Measurements from ENCODE around the gene TPSB2.

The TPSB2 gene

DNA sequence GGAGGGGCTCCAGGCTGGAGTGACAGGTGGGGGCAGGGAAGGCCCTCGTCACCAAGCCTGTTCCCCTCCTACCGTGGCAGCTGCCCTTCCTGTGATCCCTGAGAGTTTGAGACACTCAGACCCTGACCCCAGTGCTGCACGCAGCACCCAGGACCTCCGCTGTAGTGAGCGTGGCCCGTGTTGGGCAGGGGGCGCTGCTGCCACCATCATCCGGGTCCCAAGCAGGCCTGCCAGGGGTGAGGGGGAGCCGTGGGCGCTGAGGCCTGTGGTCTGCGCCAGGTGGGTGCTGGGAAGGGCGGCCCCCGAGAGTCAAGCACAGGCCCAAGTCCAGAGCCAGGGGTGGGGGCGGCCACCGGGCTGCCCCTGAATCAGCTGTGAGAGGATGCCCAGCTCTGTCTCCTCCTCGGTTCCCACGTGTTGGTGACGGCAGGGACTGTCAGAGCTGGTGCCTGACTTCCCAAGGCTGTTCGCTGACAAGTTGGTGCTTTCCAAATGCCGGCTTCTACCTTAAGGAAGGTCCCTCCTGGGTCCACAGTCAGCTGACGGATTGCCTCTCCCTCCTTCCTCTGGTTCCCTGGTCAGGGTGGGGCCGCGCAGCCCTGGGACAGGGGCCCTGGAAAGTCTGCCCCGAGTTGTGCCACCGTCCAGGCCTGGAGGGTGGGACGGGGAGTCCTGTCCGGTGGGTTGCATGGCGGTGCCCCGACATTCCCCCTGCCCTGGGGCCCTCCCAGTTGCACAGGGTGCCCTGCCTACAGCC lies 36.0 kb downstream of the TPSB2 start:
- no peak for TF ChIP-seq GATA2 (IDR thresholded peaks at IDR 0.05; ENCODE audit: low read depth, low read length)
- TF ChIP-seq GATA3 (IDR thresholded peaks at IDR 0.05; ENCODE audit: low read depth, low read length) = no peak

DNA sequence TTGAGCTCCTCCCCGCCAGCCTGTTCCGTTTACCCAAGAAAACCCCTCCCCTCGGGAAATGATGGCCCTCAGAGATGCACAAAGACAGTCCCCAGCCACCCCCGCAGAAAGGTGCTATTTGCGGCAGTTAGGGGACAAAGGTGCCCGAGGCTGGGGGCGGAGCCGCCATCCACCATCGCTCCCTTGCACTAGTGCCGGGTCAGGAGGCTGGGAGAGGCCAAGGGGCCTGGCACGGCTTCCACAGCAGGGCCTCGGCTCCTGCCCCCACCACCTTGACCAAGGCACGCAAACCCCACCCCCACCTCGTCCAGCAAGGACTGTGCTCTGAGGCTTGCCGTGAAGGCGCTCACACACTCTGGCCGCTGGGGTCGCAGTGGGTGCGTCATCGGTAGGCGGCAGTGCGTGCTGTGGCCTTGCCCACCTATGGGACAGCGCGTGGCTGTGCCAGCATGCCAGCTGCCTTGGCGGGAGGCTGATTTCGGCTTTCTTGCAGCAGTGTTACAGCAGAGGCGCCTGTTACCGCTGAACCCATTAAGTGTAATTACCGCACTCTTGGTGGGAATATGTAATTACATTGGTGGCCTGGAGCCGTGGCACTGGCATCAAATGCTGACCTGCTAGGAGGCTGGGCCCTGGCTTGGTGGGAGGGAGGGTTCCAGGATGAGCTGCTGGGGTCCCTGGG lies 36.7 kb downstream of the TPSB2 start:
- no peak for TF ChIP-seq GATA2 (IDR thresholded peaks at IDR 0.05; ENCODE audit: low read depth, low read length)
- no peak for TF ChIP-seq GATA3 (IDR thresholded peaks at IDR 0.05; ENCODE audit: low read depth, low read length)

DNA sequence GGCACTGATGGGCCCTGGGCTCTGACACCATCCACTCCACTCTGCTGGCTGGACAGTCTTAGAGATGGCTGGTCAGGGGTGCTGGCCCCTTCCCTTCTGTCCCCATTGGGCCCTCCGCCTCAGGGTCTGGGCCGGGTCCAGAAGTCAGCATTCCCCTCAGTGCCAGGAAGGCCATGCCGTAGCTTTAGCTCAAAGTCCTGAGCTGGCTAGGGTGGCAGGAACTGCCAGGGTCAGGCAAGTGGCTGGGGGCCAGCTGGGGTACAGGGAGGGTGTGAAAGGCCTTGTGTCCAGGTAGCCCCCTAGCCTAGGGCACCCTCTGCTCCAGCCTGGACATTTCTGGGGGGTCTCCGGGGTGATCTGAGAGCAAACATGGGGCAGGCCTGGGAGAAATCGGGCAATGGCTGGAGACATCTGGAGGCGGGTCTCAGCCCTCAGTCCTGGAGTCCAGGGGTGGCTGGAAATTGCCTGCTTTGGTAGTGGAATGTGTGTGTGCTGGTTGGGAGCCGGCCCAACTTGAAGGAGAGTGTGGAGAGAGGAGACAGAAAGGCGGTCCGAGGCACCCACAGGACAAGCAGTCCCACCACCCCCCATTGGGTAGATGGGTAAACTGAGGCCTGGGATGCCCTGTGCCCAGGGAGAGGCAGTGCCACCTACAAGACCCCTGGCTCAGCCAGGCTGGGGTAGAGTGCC lies 37.5 kb downstream of the TPSB2 start:
- no peak for TF ChIP-seq GATA3 (IDR thresholded peaks at IDR 0.05; ENCODE audit: low read depth, low read length)
- TF ChIP-seq GATA2 (IDR thresholded peaks at IDR 0.05; ENCODE audit: low read depth, low read length) = no peak

DNA sequence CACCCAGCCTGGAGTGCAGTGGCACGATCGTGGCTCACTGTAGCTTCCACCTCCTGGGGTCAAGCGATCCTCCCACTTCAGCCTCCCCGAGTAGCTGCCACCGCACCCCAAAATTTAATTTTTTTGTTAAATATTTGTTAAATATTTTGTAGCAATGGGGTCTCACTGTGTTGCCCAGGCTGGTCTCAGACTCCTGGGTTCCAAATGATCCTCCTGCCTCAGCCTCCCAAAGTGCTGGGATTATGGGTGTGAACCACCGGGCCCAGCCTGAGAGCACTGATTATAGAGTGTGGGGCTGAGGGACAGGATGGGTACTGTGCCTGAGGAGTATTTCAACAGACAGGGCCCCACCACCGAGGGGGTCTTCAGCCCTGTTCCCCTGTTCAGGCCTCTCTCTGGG lies 40.5 kb downstream of the TPSB2 start:
- no peak for TF ChIP-seq GATA3 (IDR thresholded peaks at IDR 0.05; ENCODE audit: low read depth, low read length)
- no peak for TF ChIP-seq GATA2 (IDR thresholded peaks at IDR 0.05; ENCODE audit: low read depth, low read length)

DNA sequence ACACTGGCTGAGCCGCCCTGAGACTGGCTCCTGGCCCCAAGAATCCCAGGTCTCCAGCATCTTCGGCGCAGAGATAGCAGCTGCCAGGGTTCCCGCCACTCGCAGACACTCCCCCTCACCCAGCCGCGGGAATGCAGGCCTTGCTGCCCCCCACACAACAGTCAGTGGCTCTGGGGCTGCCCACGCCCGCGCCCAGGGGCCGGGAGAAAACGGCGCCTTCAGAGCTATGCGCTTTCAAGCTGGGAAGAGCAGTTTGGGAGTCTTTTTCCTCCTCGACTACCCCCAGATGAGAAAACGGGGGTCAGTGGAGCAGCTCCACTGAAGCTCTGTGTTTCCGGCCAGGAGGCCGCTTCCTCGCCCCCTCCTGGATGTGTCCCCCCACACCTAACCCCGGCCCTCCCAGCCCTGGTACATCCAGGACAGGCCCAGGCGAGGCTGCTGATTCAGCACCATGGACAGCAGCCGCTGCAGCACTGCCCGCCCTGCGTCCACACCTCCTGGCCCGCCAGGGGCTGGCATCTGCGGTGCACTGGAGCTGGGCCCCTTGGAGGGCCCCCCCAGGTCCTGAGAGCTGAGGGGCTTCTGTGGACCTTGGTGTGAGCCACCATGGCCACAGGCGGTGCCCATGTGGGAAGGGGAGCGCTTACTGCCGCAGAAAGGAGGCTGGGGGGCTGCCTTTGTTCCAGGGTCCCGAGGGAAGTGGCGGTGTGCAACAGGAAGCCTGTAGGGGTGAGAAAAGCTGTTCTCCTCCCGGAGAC lies 41.4 kb downstream of the TPSB2 start:
- TF ChIP-seq GATA2 (IDR thresholded peaks at IDR 0.05; ENCODE audit: low read depth, low read length) (no peak), GATA3 (IDR thresholded peaks at IDR 0.05; ENCODE audit: low read depth, low read length) (no peak)

DNA sequence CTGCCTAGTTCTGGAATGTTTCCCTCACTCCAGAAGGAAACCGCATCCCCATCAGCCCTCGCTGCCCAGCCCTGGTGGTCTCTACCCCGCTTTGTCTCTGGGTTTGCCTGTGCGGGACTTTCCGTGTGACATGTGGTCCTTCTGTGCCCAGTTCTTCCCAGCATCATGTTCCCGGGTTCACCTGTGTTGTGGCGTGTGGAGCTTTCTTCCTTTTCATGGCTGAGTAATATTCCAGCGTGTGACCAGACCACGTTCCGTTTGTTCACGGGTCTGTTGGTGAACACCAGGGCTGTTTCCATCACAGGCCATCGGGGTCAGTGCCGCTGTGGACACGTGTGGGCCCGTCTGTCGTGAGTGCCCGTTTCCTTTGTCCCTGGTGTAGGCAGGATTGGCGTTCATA lies 45.0 kb downstream of the TPSB2 start:
- TF ChIP-seq GATA3 (IDR thresholded peaks at IDR 0.05; ENCODE audit: low read depth, low read length) (no peak), GATA2 (IDR thresholded peaks at IDR 0.05; ENCODE audit: low read depth, low read length) (no peak)

DNA sequence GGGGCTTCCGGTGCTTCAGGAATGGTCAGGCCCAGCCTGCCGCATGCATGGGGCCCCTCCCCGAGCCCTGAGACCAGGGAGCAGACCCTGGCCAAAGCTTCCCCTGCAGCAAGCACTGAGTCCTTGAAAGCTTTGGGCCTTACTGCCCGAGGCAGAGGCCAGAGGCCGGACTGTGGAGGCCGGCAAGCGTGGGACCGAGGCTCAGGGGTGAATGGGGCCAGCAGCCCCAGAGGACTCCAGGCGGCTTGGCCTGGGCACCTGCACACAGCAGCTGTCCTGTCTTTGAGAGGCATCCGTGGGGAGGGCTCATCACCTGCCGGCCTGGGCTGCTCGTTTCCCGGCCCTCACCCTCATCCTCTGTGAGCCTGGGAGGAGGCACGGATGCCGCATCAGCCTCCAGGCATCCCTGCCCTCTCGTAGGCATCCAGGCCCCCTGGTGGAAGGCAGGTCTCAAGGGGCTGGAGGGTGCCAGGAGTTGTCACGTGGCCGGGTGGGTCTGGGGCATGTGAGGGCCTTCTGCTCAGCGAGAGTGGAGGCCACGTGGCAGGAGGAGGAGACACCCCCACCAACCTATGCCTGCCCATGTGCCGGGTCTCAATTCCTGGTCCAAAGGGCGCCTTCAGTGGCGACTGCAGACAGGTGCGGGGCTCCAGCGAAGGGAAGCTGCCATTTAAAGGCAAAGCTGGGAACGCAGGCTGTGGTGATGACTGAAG lies 45.7 kb downstream of the TPSB2 start:
- TF ChIP-seq GATA3 (IDR thresholded peaks at IDR 0.05; ENCODE audit: low read depth, low read length) (no peak), GATA2 (IDR thresholded peaks at IDR 0.05; ENCODE audit: low read depth, low read length) (no peak)

DNA sequence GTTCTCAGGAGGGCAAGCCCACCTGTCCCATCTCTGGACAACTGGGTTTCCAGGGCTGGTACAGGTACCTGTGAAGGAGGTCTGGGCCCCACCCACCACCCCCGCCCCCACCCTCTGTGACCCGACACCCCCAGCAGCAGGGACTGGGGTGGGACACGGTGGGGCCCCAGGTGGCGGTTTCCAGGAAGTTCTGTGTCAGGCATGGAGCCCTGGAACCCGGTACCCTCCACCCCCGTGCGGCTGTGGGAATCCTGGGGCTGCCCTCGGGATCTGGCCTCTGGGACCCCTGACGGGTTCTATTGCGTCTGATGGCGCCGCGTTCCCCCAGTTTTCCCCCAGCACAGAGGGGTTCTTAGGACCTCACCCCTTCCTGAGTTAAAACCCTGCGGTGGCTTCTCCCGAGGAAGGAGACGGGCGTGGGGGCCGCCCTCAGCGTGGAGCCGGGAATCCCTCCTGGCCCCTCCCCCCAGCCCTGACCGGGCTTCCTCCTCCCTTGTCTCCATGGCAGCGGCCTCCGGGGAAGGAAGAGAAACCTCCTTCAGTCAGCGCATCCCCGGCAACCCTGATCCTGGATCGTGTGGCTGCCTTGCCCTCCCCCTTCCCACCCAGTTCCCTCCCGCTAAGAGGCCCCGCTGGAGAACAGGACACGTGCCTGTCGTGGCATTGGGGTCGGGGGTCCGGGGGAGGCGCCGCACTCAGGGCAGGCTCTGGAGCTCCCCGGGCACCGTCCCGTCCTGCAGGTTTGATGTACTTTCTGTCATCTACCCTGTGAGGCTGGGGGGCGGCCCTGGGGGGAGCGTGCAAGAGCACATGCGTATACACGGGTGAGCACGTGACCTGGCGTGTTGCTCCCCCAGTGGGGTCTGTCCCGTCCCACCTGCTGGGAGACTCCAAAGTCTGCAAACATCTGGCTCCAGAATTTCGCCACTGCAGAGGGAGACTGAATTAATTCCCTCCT lies 46.8 kb downstream of the TPSB2 start:
- TF ChIP-seq GATA3 (IDR thresholded peaks at IDR 0.05; ENCODE audit: low read depth, low read length) (no peak), GATA2 (IDR thresholded peaks at IDR 0.05; ENCODE audit: low read depth, low read length) (no peak)

DNA sequence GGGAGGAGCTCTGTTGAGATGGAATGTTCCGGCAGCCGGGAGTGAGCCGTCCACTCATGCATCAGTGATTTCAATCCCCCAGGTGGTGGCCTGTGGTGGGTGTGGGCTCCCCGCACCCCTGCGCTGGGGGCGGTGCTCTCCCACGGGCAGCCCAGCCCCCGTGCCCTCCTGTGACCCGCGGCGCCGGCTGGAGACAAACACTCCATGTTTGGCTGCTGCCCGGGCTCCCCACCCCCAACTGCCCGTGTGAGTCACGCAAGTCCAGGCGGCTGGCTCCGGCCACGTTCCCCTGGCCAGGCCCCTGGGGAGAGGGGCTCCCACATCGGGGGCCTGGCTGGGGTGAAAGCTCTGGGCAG lies 47.7 kb downstream of the TPSB2 start:
- TF ChIP-seq GATA2 (IDR thresholded peaks at IDR 0.05; ENCODE audit: low read depth, low read length) = no peak
- TF ChIP-seq GATA3 (IDR thresholded peaks at IDR 0.05; ENCODE audit: low read depth, low read length) = no peak

DNA sequence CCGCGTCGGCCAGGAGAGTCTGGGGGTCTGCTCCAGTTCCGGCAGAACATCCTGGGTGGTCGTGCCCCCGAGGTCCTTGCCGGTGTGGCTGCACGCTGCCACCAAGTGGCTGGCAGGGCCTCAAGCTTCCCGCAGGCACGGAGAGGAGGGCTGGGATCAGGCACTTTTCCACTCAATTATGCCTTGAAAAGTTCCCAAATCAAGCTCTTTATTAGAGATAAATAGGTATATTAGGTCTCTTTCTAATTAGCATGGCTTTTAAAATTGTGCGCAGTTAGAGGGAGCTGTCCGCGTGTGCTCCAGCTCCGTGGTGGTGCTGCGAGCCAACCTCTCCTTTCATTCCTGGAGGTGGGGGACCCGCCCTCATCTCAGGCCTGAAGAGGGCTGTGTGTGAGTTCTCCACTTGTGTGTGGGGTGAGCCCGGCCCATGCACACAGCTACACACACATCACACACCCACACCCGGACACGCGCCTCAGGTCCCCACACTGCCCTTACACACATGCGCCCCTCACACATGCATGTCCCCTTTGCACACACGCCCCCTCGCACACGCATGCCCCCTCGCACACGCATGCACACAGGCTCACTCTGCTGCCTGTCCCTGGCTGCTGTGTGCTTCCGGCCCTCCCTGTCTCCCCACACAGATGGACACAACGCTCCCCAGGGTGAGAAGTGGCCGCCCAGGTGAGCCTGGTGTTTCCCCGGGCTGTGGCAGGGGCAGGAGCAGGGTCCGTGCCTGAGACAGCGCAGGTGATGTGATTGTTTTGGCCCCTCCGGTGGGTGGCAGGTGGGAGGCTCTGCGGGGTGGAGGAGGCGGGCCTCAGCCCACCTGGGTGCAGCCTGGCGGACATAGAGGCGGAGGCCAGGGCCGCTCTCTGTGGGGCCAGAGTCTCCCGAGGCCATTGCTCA lies 48.3 kb downstream of the TPSB2 start:
- TF ChIP-seq GATA3 (IDR thresholded peaks at IDR 0.05; ENCODE audit: low read depth, low read length) = no peak
- no peak for TF ChIP-seq GATA2 (IDR thresholded peaks at IDR 0.05; ENCODE audit: low read depth, low read length)

DNA sequence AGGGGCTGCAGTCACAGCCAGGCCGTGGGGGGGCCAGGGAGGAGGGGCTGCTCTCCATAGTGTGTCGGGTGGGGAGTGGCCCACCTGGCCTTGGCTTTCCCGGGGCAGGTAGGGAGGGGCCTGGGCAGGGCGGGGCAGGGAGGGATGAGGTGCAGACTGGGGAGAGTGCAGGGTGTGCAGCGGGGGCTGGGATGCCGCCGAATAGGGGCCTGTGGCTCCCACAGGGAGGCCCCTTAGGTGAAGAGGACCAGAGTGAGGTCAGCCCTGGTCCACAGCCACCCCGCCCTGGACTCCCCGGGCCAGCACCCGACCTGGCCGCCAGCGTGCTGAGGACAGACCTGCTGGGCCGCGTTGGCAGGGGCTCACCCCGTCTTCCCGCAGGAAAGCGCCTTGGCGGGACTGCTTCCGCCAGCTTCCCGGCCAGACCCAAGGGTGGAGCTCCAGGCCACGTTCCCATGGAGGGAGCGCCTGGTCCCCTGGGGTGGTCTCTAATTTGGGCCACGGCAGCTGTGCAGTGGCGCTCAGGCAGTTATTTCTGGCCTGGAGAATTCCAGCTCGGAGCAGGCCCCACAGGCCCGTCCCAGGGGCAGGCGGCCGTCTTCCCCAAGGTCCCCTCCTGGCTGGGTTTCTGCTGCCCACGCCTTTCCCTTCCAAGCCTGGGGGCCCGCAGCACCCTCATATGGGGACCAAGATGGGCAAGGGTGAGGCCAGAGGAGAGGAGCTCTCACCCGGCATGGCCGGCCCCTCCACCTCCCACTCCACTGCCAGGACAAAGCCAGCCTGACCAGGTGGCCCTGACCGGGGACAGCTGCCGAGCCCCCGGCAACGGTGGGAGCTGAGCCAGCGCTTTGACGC lies 49.2 kb downstream of the TPSB2 start:
- TF ChIP-seq GATA3 (IDR thresholded peaks at IDR 0.05; ENCODE audit: low read depth, low read length) = no peak
- no peak for TF ChIP-seq GATA2 (IDR thresholded peaks at IDR 0.05; ENCODE audit: low read depth, low read length)

Measured in SH-SY5Y (cell line).